GM19193 (cell line): Measurements from ENCODE around the gene GHRH.

Source experiments
- POLR2A ChIP-seq: IDR thresholded peaks from 4 replicates; pipeline ENCODE4 v1.6.1; 2011; ENCODE audit not compliant: insufficient read depth, insufficient read length; ENCODE audit errors: extremely low read depth

Gene GHRH

GRCh38 chr20:37220731-37221130 is 40.9 kb downstream of the GHRH start:
- TF ChIP-seq POLR2A: no peak

GRCh38 chr20:37219751-37220668 is 41.6 kb downstream of the GHRH start:
- TF ChIP-seq POLR2A: no peak

GRCh38 chr20:37218976-37219375 is 42.6 kb downstream of the GHRH start:
- TF ChIP-seq POLR2A: no peak

- TF ChIP-seq POLR2A: no peak
Measured at GRCh38 chr20:37218441-37218840, 43.2 kb downstream of the GHRH start.

GRCh38 chr20:37209661-37210314 is 51.8 kb downstream of the GHRH start:
- no peak for TF ChIP-seq POLR2A

- no peak for TF ChIP-seq POLR2A
Measured at GRCh38 chr20:37209193-37209592, 52.4 kb downstream of the GHRH start.

GRCh38 chr20:37207171-37207570 is 54.4 kb downstream of the GHRH start:
- no peak for TF ChIP-seq POLR2A

DNA sequence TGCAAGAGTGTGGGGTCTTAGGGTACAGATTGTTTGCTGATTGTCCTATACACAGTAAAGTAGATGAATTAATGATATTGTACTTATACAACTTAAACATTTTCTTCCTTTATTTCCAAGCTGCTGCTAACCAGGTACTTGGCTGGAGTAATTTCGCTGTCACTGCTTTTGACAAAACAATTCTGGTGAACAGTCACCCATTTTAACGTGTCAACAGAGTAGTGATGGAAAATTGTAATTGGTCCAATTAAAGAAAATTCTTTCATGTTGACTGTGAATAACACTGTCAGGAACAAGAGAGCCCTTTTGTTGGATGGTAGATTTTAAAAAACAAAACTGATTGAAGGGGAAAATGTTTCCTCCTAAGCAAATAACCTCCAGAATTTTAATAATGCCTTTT is 55.8 kb downstream of the GHRH start:
- no peak for TF ChIP-seq POLR2A

DNA sequence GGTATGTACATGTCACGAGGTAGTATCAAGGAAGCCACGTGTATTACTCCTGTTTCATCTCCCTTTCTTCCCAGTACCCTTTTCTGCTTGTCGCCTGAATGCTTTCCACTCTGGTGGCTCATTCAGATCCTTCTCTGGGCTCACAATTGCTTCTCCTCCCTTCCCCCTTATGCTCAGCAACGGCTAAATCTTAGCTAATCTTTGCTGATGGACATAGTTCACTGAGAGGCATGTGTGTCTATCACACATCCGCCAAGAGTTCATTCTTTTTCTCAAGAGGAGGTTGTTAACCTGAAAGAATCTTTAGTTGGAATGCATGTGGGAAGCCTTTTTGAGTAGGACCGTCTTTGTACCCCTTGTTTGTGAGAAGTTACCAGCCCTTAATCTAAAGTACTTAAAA is 56.5 kb downstream of the GHRH start:
- TF ChIP-seq POLR2A: no peak

DNA sequence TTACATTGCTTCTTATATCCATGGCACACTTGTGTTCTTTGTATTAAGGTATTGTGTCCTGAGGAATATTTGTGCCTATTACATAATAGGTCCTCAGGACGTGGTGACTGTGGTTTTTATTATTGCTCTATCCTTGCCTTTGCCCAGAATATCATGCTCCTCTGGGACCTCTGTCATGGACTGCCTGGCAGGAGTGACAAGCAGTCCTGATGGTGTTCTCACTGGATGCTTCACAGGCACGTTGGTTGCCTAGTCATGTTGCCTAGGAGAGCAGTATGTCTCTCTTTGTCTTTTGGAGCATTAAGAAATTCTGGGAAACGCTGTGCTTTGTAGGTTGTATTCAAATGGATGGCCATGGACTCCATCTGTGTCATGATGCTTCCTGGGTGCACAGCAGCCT is 57.6 kb downstream of the GHRH start:
- no peak for TF ChIP-seq POLR2A

DNA sequence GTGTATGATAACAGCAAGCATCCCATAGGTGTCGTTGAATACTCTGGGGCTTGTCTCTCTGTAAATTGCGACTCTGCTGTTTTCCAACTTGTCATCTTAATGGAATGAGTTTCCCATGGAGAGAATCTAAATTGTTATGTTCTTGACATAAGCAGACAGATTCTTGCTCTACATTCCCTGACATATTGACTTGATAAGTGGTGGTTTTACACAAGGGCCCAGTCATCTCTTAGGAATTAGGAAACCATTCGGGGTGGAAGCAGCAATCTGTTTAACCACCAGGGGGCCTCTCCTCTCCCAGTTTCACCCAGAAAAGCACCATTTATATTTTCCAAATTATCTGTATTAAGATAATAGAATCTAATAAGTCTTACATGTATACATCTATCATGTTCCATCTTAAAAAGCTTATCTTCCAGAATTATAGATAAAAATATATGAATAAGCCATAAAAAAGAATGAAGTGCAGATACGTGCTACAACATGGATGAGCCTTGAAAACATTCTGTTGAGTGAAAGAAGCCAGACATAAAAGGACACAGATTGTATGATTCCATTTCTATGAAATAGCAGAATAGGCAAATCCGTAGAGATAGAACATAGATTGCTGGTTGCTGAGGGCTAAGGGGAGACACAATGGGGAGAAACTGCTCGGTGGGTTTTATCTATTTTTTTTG is 59.2 kb downstream of the GHRH start:
- TF ChIP-seq POLR2A: no peak

- TF ChIP-seq POLR2A: no peak
Measured at GRCh38 chr20:37201827-37202162, 59.8 kb downstream of the GHRH start.
